Measurements from ENCODE around the gene POT1.

- TF ChIP-seq, protein P1, sequence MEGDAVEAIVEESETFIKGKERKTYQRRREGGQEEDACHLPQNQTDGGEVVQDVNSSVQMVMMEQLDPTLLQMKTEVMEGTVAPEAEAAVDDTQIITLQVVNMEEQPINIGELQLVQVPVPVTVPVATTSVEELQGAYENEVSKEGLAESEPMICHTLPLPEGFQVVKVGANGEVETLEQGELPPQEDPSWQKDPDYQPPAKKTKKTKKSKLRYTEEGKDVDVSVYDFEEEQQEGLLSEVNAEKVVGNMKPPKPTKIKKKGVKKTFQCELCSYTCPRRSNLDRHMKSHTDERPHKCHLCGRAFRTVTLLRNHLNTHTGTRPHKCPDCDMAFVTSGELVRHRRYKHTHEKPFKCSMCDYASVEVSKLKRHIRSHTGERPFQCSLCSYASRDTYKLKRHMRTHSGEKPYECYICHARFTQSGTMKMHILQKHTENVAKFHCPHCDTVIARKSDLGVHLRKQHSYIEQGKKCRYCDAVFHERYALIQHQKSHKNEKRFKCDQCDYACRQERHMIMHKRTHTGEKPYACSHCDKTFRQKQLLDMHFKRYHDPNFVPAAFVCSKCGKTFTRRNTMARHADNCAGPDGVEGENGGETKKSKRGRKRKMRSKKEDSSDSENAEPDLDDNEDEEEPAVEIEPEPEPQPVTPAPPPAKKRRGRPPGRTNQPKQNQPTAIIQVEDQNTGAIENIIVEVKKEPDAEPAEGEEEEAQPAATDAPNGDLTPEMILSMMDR (optimal IDR thresholded peaks at IDR 0.05 in 1 of 3, IDR thresholded peaks at IDR 0.05 in 1 of 3, conservative IDR thresholded peaks at IDR 0.05 in 1 of 3; ENCODE audit: extremely low read depth in 1 of 3, insufficient read depth in 2 of 3, low read length in 3 of 3), result no peak
- TF ChIP-seq EZH2 (IDR thresholded peaks at IDR 0.05; ENCODE audit: low read length), result no peak
Measured at GRCh38 chr7:124800386-124800785, 129.2 kb downstream of the POT1 start.

All from keratinocyte (primary cell).